ENCODE measurements around the gene KRIT1.

DNA sequence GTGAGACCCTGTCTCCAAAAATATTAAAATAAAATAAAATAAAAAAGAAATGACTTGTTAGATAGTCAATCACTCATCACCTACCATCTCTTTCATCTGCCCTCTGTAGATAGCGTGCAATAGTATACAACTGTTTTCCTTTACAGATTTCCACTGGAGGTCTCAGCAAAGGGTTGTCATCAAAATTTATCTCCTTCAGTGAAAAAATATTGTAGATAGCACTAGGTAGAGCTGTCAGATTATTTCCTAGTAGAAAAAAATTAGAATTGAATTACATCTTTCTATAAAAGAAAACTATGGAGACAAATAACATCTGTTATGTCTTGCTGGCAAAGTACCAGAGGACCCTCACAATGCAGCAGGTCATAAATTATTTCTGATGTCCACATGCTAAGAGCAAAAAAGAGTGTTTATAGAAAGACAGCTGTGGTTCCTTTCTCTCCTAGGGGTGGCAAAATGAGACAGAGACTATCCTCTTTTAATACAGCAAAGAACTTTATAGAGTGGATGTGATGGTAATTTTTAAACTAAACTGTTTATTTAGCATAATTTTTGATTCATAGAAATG lies 95.2 kb downstream of the KRIT1 start:
- TF ChIP-seq YY1 (IDR thresholded peaks at IDR 0.05; ENCODE audit: low read depth), result no peak
- TF ChIP-seq EP300 (IDR thresholded peaks at IDR 0.05; ENCODE audit: borderline replicate concordance), result no peak
- no peak for TF ChIP-seq CEBPB (IDR thresholded peaks at IDR 0.05)
- no peak for TF ChIP-seq CREB1 (IDR thresholded peaks at IDR 0.05; ENCODE audit: low read depth)
- no peak for TF ChIP-seq RAD21 (IDR thresholded peaks at IDR 0.05; ENCODE audit: low read depth)
- TF ChIP-seq, protein P1, sequence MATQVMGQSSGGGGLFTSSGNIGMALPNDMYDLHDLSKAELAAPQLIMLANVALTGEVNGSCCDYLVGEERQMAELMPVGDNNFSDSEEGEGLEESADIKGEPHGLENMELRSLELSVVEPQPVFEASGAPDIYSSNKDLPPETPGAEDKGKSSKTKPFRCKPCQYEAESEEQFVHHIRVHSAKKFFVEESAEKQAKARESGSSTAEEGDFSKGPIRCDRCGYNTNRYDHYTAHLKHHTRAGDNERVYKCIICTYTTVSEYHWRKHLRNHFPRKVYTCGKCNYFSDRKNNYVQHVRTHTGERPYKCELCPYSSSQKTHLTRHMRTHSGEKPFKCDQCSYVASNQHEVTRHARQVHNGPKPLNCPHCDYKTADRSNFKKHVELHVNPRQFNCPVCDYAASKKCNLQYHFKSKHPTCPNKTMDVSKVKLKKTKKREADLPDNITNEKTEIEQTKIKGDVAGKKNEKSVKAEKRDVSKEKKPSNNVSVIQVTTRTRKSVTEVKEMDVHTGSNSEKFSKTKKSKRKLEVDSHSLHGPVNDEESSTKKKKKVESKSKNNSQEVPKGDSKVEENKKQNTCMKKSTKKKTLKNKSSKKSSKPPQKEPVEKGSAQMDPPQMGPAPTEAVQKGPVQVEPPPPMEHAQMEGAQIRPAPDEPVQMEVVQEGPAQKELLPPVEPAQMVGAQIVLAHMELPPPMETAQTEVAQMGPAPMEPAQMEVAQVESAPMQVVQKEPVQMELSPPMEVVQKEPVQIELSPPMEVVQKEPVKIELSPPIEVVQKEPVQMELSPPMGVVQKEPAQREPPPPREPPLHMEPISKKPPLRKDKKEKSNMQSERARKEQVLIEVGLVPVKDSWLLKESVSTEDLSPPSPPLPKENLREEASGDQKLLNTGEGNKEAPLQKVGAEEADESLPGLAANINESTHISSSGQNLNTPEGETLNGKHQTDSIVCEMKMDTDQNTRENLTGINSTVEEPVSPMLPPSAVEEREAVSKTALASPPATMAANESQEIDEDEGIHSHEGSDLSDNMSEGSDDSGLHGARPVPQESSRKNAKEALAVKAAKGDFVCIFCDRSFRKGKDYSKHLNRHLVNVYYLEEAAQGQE (IDR thresholded peaks at IDR 0.05; ENCODE audit: low read depth), result no peak
- TF ChIP-seq EGR1 (IDR thresholded peaks at IDR 0.05), result no peak
- no peak for TF ChIP-seq ZBTB7A (IDR thresholded peaks at IDR 0.05; ENCODE audit: low read depth)
